SK-N-MC (cell line): ENCODE results near the gene PARS2.

Experiments
- DNase-seq: peaks from one replicate; pipeline ENCODE4 v3.0.0-alpha.2; 2011; ENCODE audit warnings: low read depth, low spot score
- H3K27ac ChIP-seq: fragments of 200-600 bp; sonication (generic); 2 replicates; pipeline ENCODE4 v1.5.1; 2016; ENCODE audit warnings: mixed run types
- H3K36me3 ChIP-seq: fragments of 200-600 bp; sonication (generic); 2 replicates; pipeline ENCODE4 v1.6.1; 2017; ENCODE audit warnings: antibody characterized with exemption, low read length, mixed read lengths; ENCODE audit not compliant: insufficient read depth
- H3K4me3 ChIP-seq: fragments of 200-600 bp; sonication (generic); 2 replicates; pipeline ENCODE4 v1.5.1; 2016
- H3K9ac ChIP-seq: fragments of 200-600 bp; sonication (generic); 2 replicates; pipeline ENCODE4 v1.8.0; 2017; ENCODE audit warnings: mixed run types, mixed read lengths; ENCODE audit not compliant: insufficient read length
- H3K9me3 ChIP-seq: fragments of 200-600 bp; sonication (generic); 2 replicates; pipeline ENCODE4 v1.6.1; 2017; ENCODE audit warnings: low read depth, mild to moderate bottlenecking, antibody characterized with exemption, low read length, moderate library complexity, mixed read lengths
- EZH2 ChIP-seq: fragments of 200-600 bp; sonication (generic); IDR thresholded peaks from one replicate; pipeline ENCODE4 v1.6.1; 2017; ENCODE audit warnings: antibody characterized with exemption
- FOXP2 ChIP-seq: optimal IDR thresholded peaks from 2 replicates; pipeline ENCODE3; 2011; ENCODE audit warnings: mild to moderate bottlenecking, moderate library complexity; ENCODE audit not compliant: insufficient read depth; ENCODE audit errors: extremely low read length, control extremely low read depth
- POLR2AphosphoS5 ChIP-seq: IDR thresholded peaks from 2 replicates; pipeline ENCODE4 v1.6.1; 2012; ENCODE audit warnings: mild to moderate bottlenecking, low read depth, low read length, borderline replicate concordance

Gene PARS2

GRCh38 chr1:54766726-54767125 lies 2.4 kb upstream of the PARS2 start:
- TF ChIP-seq EZH2: no peak
- no peak for TF ChIP-seq FOXP2
- no peak for TF ChIP-seq POLR2AphosphoS5
- no peak for DNase-seq
- no peaks in the 10 kb centered on the region for H3K36me3 ChIP-seq
- H3K27ac ChIP-seq: peak overlapping the region; percentile 65
- peak overlapping the region; percentile 2; the same call in 1 of the 2 replicates for H3K4me3 ChIP-seq
- no peaks in the 10 kb centered on the region for H3K9me3 ChIP-seq
- peak overlapping the region; percentile 25 for H3K9ac ChIP-seq

GRCh38 chr1:54764922-54765561 lies 719 bp upstream of the PARS2 start:
- DNase-seq: no peak
- H3K36me3 ChIP-seq: no peaks in the 10 kb centered on the region
- H3K4me3 ChIP-seq: peak overlapping the region; percentile 93
- no peaks in the 10 kb centered on the region for H3K9me3 ChIP-seq
- H3K27ac ChIP-seq: peak overlapping the region; percentile 75
- no peak for TF ChIP-seq POLR2AphosphoS5
- TF ChIP-seq EZH2: no peak
- no peak for TF ChIP-seq FOXP2
- peak overlapping the region; percentile 51 for H3K9ac ChIP-seq

- H3K9ac ChIP-seq: peak overlapping the region; percentile 95
- DNase-seq: no peak
- no peaks in the 10 kb centered on the region for H3K36me3 ChIP-seq
- peak overlapping the region; percentile 93 for H3K4me3 ChIP-seq
- H3K9me3 ChIP-seq: no peaks in the 10 kb centered on the region
- TF ChIP-seq EZH2: no peak
- TF ChIP-seq FOXP2: no peak
- no peak for TF ChIP-seq POLR2AphosphoS5
- no peak overlapping the region for H3K27ac ChIP-seq
These were observed 549 bp downstream of the PARS2 start for GRCh38 chr1:54763816-54764132.

GRCh38 chr1:54758678-54759348 lies 5.5 kb downstream of the PARS2 start:
- Histone ChIP-seq H3K9ac (no peak overlapping the region), H3K27ac (no peak overlapping the region), H3K36me3 (no peaks in the 10 kb centered on the region; the same call in 1 of the 2 replicates), H3K4me3 (no peak overlapping the region), H3K9me3 (no peaks in the 10 kb centered on the region)
- DNase-seq: no peak
- TF ChIP-seq EZH2 (no peak), FOXP2 (no peak), POLR2AphosphoS5 (no peak)

GRCh38 chr1:54757833-54758232 lies 6.5 kb downstream of the PARS2 start:
- H3K36me3 ChIP-seq: no peaks in the 10 kb centered on the region; the same call in 1 of the 2 replicates
- no peak overlapping the region for H3K4me3 ChIP-seq
- TF ChIP-seq FOXP2: no peak
- TF ChIP-seq EZH2: no peak
- TF ChIP-seq POLR2AphosphoS5: no peak
- no peak overlapping the region for H3K9ac ChIP-seq
- H3K27ac ChIP-seq: no peak overlapping the region
- no peaks in the 10 kb centered on the region for H3K9me3 ChIP-seq
- no peak for DNase-seq

GRCh38 chr1:54754486-54755285 lies 9.6 kb downstream of the PARS2 start:
- no peak overlapping the region for H3K27ac ChIP-seq
- H3K9ac ChIP-seq: no peak overlapping the region
- DNase-seq: no peak
- H3K4me3 ChIP-seq: no peak overlapping the region
- TF ChIP-seq FOXP2 (no peak), POLR2AphosphoS5 (no peak), EZH2 (no peak)
- no peaks in the 10 kb centered on the region for H3K9me3 ChIP-seq
- H3K36me3 ChIP-seq: no peaks in the 10 kb centered on the region; the same call in 1 of the 2 replicates

GRCh38 chr1:54754045-54754444 lies 10.3 kb downstream of the PARS2 start:
- DNase-seq: no peak
- TF ChIP-seq EZH2 (no peak), FOXP2 (no peak)
- Histone ChIP-seq H3K36me3 (no peaks in the 10 kb centered on the region; the same call in 1 of the 2 replicates), H3K9ac (no peak overlapping the region), H3K9me3 (no peaks in the 10 kb centered on the region), H3K4me3 (no peak overlapping the region), H3K27ac (no peak overlapping the region)

GRCh38 chr1:54751426-54751825 lies 12.9 kb downstream of the PARS2 start:
- no peak overlapping the region for H3K9ac ChIP-seq
- no peaks in the 10 kb centered on the region for H3K9me3 ChIP-seq
- no peak for TF ChIP-seq POLR2AphosphoS5
- no peak for TF ChIP-seq FOXP2
- no peak for TF ChIP-seq EZH2
- no peak for DNase-seq
- no peak overlapping the region for H3K27ac ChIP-seq
- no peak overlapping the region for H3K4me3 ChIP-seq
- no peaks in the 10 kb centered on the region for H3K36me3 ChIP-seq

- no peak for TF ChIP-seq FOXP2
- no peak for TF ChIP-seq POLR2AphosphoS5
- no peak for TF ChIP-seq EZH2
These were observed 13.7 kb downstream of the PARS2 start for GRCh38 chr1:54750596-54750995.

More at GRCh38 chr1:54750596-54750995, 13.7 kb downstream of the PARS2 start:
- DNase-seq: no peak
- Histone ChIP-seq H3K4me3 (no peak overlapping the region), H3K27ac (no peak overlapping the region), H3K36me3 (no peaks in the 10 kb centered on the region), H3K9ac (no peak overlapping the region), H3K9me3 (no peaks in the 10 kb centered on the region)
